GM12872 (cell line): ENCODE measurements around the gene SPTLC3.

ENCODE experiments used
- CTCF ChIP-seq: IDR thresholded peaks from 3 replicates; pipeline ENCODE4 v1.5.1; 2011; ENCODE audit warnings: low read depth, mild to moderate bottlenecking, low read length, moderate library complexity; ENCODE audit not compliant: insufficient read depth

The SPTLC3 gene

GRCh38 chr20:13205425-13205824 is 196.7 kb downstream of the SPTLC3 start:
- TF ChIP-seq CTCF, result no peak

- TF ChIP-seq CTCF, result no peak
Measured at GRCh38 chr20:13205848-13206434, 197.2 kb downstream of the SPTLC3 start.

GRCh38 chr20:13207016-13207415 is 198.2 kb downstream of the SPTLC3 start:
- TF ChIP-seq CTCF, result no peak

GRCh38 chr20:13211956-13212618 is 203.3 kb downstream of the SPTLC3 start:
- TF ChIP-seq CTCF, result no peak

- no peak for TF ChIP-seq CTCF
Measured at GRCh38 chr20:13212750-13213149, 204.0 kb downstream of the SPTLC3 start.

DNA sequence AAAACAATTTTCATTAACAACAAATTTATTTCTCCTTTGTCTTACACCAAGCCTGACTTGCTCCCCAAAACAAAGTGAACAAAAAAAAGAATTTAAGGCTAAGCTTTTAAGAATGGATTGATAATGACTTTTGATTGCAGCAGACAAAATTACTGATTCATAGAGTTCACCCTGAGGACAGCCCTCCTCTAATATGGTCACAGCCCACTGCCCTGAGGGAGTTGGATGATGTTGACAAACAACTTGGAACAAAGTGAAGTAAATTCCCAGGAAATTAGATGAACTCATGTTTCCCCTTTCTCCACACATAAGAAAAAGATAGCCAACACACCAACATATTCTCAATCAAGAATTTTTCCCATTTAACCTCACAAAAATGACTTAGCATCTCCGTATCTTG is 204.6 kb downstream of the SPTLC3 start:
- TF ChIP-seq CTCF, result no peak

GRCh38 chr20:13216533-13216932 is 207.8 kb downstream of the SPTLC3 start:
- no peak for TF ChIP-seq CTCF
